ENCODE measurements around the gene GALNT17.

Gene GALNT17

DNA sequence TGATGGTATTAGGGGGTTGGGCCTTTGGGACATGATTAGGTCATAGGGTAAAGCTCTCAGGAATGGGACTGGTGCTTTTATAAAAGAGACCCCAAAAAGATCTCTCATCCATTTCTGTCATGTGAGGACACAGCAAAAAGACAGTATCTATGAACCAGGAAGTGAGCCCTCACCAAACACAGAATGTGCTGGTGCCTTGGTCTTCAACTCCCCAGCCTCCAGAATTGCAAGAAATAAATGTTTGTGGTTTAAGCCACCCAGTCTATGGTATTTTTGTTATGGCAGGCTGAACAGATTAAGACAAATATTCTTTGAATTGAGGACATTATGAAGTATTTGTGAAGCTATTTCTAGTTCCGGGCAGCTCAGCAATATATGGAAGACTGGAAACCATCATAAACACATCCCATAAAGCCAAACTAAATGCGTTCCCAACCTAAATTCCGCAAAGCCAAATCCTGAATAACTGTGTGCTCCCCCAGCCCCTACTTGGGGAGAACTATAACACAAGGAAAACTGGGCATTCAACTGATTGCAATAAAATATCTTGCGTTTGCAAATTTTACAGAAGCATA is 153.7 kb downstream of the GALNT17 start:
- DNase-seq (ENCODE audit: low spot score) = no peak

DNA sequence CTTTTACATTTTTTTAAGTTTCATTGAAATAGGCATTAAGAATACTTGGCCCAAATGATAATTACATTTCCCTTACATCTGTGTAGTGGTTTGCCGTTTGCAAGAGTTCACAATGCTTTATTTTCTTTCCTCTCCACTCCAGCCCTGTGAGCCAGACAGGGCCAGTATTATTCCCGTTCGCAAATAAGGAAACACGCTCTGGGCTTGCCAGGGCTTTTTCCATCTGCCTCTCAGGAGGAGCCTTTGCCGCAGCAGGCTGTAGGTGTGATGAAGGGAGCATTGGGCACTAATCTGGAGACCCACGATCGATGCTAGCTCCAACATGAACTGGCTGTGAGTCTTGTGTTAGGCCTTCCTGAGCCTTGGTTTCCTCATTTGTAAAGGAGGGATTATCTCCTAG is 154.4 kb downstream of the GALNT17 start:
- no peak for DNase-seq (ENCODE audit: low spot score)

DNA sequence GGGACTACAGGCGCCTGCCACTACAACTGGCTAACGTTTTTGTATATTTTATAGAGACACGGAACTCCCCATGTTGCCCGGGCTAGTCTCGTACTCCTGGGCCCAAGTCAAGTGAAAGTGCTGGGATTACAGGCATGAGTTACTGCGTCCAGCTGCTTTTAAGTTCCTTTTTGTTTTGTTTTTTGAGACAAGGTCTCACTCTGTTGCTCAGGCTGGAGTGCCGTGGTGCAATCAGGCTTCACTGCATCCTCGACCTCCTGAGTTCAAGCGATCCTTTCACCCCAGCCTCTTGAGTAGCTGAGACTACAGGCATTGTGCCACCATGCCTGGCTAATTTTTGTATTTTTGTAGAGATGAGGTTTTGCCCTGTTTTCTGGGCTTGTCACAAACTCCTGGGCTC is 155.0 kb downstream of the GALNT17 start:
- no peak for DNase-seq (ENCODE audit: low spot score)

DNA sequence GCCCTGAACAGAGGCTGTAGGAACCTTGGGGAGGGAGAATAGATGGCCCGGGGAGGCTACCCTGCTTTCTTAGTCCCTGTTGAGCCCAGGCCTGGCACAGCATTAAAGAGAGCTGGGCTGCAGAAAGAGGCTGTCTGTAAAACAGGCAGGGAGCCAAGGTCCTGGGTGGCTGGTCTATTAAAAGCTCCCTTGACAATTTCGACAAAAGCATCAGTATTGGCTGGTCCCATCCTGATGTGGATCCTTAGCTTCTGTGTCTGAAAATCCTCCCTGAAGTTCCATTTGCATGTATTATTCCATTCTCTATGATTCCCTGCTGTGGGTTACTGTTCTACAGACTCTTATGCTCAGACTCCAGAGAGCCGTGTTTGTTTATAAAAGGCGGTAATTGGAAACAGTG is 158.5 kb downstream of the GALNT17 start:
- no peak for DNase-seq (ENCODE audit: low spot score)

DNA sequence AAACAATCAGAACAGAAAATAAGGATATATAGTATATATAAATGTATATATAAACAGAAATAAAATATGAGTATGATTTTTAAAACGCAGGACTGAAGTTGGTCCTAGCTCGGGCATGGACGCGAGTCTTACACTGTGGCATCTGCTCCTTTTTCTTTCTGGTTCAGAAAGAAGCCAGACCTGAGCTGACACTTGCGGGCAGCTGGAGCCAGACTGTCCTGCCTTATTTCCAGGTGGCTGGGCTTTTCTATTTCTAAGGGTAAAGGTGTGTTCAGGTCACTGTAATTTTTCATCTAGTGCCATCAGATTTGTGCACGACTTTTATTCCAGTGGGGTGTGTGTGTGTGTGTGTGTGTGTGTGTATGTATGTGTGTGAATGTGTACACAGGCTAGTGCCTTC is 166.4 kb downstream of the GALNT17 start:
- DNase-seq (ENCODE audit: low spot score) = no peak

DNA sequence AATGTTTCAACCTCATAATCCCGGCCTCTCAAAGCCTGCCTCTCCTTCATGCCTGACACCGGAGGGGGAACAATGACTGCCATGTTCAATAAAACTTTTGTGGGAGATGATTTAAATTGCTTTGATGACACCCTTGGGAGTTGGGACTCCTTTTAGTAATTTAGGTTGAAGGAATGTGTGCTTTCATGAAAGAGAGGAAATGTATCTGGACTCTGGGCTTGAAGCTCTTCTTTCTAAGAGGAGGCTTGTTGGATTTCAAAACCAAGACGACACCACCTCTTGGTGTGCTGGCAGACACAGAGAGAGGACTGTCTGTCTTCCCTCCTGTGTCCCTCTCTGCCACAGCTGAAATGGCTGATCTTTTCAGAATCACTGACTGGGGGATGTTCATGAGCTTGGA is 168.1 kb downstream of the GALNT17 start:
- no peak for DNase-seq (ENCODE audit: low spot score)

DNA sequence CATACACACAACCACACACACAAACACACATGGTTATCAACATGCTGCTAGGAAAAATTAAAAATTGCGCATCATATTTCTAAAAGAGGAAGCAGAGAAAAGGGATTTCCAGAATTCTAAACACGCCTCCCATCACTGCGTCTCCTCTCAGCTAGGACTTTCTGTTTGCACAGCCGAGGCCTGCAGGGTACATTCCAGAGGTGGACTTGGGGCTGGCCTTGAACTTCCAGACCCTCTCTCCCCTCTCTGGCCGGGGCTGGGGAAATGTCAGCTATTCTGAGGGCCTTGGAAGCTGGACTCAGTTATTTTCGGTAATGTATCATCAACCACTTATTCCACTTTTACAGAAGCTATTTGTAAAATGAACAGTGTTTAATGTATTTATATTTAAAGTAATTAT is 168.7 kb downstream of the GALNT17 start:
- DNase-seq (ENCODE audit: low spot score) = no peak

DNA sequence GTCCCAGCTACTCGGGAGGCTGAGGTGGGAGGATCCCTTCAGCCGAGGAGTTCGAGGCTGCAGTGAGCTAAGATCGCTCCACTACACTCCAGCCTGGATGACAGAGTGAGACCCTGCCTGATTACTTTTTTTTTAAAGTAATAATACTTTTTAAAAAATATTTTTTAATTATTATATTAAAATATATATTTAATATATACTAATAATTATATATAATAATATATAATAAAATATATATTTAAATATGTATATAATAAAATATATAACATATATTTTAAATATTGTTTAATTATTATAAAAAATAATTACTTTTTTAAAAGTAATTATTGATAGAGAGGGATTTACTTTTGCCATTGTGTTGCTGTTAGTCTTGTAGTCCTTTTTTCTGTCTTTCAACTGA is 169.2 kb downstream of the GALNT17 start:
- DNase-seq (ENCODE audit: low spot score) = no peak

DNA sequence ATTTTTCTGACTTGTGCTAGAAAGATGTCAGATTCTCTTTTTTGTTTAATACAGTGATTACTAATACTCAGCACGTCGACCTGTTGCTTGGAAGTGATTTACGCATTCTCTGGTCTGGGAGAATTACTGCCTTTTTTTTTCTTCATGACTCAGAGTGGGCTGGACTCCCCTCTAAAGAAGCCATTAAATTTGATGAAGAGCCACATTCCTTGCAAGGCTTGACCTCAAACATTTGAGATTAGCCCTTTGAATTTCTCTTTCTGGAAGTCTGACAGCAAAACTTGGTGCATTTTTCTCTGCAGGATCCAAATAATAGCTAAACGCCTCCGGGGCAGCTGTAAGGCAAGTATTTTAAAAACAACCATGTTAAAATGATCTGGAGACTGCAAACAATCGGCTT is 171.6 kb downstream of the GALNT17 start:
- DNase-seq (ENCODE audit: low spot score) = no peak

DNA sequence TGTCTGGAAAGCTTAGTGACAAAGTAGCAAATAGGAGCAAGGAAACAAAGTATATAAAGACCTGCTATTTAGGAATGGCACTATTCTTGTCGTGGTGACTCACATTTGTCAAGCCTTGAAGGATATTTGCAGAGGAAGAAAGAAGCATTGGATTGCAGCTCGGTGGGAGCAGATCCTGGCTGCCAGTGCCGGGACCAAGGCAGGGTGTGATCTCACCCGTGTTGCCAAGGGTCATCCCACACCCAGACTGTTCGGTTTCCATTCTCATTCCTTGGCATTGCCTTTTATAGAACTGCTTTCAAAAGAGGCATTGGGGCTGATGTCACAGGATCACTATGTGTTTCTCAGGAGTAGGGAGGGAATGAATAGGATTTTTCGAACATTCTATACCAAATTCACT is 176.2 kb downstream of the GALNT17 start:
- DNase-seq (ENCODE audit: low spot score) = no peak

DNA sequence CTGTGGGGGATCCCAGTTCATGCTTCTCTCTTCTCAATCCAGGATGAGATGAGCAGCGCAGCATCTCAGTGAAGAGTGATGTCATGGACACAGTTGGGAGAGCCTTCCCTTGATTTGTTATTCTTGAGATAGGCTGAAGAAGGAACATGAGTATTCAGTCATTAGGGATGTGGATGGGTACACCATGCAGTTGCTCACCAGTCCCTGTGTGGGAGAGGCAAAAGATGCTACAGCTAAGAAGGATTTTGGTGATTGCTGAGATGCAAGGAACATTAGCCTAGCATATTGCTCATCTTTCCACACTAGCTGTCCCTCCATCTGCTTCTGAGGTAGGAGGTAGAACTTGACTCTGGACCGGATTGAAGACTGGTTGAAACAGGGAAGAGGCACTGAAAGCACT is 179.6 kb downstream of the GALNT17 start:
- no peak for DNase-seq (ENCODE audit: low spot score)

DNA sequence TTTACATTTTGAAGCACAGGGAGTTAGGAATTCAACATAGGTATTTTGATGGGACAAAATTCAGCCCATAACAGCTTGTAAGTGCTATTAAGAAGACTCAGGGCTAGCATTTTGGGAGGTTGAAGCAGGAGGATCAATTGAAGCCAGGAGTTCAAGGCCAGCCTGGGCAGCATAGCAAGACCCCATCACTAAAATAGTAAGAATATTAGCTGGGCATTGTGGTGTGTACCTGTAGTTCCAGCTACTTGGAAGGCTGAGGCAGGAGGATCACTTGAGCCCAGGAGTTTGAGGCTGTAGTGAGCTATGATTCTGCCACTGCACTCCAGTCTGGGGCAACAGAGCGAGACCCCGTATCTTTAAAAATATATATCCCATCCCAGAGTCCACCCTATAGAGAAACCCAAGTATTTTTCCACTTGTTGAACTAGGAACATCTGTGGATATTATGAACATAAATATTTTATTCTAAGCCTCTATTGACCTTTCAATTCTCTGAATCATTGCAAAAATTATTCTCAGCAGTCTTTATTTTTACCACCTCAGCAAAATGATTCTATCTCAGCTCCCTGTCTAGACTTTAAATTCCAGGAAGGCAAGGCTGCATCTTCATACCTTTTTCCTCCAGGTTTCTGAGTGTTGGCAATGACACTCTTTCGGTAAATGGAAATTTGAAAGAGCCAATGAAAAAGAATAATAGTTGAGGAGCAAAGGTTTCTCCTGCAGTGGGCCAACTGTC is 181.0 kb downstream of the GALNT17 start:
- no peak for DNase-seq (ENCODE audit: low spot score)

DNA sequence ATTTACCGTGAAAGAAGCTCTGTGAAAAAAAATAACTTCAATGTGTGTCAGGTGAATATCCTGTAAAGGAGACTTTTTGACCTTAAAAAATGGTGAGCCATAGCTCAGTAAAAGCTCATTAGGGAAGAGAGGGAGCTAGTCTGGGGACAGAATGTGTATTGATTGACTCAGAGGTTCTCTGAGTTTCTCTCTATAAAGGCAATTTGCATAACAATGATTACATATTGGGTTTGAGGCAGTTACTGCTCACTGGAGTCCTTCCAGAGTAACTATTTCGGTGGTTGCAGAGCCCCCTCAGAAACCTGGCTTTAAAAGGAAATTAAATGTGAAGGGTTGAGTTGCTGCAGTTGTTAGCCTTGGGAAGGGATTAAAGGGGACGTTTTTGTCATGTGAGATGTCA is 181.6 kb downstream of the GALNT17 start:
- DNase-seq (ENCODE audit: low spot score) = no peak

DNA sequence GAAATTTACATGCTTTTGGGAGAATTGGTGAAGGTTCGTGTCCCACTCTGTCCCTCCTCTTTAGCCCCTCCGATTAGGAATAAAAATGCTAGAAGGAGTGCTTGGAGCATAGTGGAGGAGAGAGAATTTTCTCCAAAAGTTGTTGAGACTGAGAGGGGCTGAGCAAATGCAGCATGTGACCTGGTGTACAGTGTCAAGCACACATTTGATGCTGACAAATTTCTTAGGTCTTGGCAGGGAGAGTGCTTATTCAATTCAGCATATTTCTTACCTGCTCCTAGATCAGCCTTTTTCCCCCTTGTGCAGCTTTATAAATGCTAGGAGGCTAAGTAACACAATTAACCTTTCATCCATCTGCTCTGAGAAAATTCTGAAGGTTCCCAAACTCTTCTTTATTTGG is 189.0 kb downstream of the GALNT17 start:
- DNase-seq (ENCODE audit: low spot score) = no peak

DNA sequence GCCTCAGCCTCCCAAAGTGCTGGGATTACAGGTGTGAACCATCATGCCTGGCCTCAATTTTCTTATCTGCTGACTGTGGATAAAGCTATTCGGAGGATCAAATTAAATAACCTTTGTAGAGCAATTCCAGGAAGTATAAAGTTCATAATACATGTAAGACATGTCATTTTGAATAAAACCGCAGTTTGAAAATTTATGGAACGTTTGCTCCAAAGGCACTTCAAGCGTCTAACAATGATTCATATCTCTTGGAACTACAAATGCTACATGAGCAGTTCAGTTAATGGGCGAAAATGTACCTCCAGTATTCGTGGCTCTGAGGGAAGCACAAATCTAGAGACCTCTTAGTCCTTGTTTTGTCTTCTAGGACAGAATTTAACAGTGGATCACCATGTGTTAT is 190.3 kb downstream of the GALNT17 start:
- DNase-seq (ENCODE audit: low spot score) = no peak

DNA sequence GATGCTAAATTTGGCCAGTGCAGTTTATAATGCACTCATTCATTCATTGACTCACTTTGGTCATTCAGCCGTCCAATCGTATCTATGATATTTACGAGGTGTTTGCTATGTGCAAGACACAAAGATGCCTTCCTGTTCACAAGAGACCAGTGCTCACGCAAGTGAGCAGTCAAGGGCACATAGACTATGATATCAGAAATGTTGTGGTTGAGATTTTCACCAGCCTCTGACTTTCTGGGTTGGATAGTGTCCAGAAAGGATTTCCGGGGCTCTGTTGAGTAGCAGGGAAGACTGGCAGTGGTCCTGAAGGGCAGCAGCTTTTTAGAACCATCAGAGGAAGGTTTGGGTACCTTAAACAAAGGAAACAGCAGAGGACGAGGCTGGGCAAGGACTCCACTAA is 191.8 kb downstream of the GALNT17 start:
- no peak for DNase-seq (ENCODE audit: low spot score)

DNA sequence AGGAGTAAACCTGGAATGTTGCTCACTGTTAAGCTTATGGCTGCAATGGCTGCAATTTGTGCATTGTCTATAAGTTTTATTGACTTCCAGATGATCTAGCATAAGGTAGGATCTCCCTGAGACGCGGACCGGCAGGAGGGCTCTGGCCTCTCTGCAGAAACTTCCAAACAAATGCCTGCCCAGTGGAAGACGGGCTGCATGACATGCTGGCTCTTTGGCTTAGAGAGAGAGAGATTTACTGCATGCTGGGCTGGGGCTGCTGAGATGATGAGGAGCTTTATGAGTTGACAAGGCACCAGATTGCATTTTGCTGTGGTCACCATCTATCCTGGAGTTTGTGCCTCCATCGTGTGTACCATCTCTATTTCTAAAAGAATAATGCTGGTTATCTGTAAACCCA is 193.2 kb downstream of the GALNT17 start:
- DNase-seq (ENCODE audit: low spot score) = no peak

DNA sequence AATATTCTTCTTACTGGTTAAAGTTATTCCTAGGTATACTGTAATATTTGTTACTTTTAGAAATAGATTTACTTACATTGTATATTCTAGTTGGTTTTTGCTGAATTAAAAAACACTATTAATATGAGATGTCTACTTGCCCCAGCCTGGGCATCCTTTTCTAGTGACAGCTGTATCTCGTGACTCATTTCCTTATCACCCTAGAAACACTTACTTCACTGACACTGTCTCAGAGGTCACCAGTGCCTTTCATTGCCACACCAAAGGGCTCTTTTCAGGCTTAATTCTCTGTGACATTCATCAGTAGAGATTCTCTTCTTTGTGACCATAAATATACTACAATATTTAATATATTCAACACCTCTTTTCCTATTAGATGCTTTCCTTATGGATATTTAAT is 194.7 kb downstream of the GALNT17 start:
- no peak for DNase-seq (ENCODE audit: low spot score)

DNA sequence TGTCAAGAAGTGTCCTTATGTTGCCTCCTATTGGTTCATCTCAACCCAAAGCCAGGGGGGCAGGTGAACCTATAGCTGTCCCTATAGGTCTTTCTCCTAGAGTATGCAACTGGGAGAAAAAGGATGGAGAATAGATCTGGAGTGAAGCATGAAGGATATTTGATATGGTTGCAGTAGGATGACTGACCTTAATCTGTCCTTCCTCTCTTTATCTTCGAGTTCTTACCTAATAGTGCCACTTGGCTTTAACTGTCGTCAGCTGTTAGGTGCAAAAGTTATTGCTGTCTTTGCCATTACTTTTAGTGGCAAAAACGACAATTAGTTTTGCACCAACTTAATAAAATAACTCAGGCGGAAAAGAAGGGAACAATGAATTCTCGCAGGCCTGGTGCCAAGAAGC is 196.0 kb downstream of the GALNT17 start:
- no peak for DNase-seq (ENCODE audit: low spot score)

DNA sequence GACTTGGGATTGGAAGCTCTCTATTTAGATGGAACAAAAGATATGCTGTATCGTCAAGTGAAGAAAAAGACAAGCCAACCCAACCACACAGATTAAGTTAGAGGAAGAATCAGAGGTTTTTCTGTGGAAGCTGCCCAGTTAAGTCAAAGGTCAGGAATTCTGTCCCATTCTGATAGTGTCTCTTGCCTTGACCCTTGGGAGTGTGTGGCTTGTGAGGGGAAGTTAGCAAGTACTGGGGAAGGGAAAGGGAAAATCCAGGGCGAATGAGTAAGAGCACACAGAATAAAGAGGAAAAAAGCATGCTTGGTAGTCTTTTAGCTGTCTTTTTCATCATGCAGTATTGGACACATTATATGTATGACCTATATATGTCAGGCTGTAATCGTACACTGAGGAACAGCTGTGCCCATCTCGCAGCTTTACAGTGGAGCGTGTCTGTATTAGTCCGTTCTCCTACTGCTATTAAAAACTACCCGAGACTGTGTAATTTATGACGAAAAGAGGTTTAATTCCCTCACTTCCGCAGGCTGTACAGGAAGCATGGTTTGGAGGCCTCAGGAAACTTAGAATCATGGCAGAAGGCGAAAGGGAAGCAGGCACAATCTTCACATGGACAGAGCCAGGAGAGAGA is 197.2 kb downstream of the GALNT17 start:
- DNase-seq (ENCODE audit: low spot score) = no peak

DNA sequence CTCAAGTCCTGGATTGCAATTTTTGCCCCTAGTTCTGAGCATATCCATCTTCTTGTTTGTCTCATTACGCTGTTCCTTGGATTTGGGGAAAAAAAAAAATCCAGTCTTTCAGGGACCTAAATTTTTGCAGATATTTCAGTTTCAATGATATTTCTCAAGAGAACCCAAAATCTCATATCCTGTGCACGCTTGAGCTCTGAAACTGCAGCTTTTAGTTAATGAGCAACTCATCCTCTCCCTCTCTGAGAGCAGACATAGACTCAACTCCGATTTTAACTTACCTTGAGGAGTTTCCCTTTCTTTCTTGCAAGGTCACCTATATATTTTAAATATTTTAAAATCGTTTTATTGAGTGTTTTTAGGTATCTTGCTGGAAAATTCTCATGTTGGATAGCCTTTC is 200.3 kb downstream of the GALNT17 start:
- no peak for DNase-seq (ENCODE audit: low spot score)

DNA sequence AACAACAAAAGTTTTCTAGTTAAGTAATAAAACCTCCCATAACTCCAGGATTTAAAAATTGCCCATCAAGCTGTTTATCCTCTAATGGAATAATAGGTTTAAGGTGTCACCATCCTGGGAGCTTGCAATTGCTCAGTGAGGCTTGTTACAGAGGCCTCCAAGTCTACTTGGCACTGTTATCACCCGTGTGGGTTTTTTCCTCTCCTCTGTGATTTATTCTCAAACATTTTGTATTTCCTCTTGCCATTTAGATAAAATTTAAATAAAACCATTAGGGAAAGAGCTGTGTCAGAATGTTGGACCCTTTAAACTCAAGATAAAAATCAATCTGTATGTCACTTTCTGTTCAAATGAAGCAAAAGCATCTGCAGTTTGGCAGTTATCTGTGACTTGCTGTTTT is 202.6 kb downstream of the GALNT17 start:
- DNase-seq (ENCODE audit: low spot score) = no peak

DNA sequence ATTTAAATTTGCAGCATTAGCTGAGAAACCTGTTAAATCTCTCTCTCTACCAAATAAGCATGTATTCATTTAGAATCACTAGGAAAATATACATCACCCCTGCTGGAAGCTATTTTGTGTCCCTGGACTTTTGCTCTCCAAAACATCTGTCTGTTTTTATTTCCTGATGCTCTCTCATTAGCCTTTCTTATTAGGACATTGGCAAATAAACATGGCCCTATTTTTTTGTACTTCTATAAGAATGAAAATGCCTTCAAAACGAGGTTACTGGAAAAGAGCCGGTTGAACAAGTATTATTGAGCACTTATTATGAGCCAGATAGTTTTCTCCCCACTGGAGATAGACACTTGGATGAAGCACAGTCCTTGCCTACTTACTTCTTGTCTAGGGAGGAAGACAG is 206.9 kb downstream of the GALNT17 start:
- DNase-seq (ENCODE audit: low spot score) = no peak

DNA sequence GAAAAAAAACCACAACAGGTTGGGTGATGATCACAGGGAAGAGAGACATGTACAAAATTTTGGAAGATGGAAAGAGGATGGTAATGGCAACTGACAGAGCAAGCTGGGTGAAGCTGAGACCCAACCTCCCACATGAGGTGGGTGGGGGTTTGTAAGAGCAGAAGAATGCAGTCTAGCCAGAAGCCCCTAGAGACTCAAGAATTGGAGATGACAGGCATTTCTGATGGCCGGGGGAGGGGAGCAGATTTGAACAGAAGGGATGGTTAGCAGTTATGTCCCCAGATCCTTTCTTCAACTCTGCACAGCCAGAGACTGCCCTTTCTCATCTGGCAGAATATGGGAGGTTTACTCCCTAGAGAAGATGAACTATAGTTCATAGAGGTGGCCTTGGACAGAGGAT is 208.0 kb downstream of the GALNT17 start:
- DNase-seq (ENCODE audit: low spot score) = no peak
